DOHH2 (cell line): ENCODE data around the gene CEP85L.

Experiments used
- EZH2phosphoT487 ChIP-seq: fragments of 200-600 bp; sonication (generic); IDR thresholded peaks from 2 replicates; pipeline ENCODE4 v1.6.1; 2017; ENCODE audit warnings: borderline replicate concordance, mild to moderate bottlenecking, antibody characterized with exemption, low read length, moderate library complexity, mixed read lengths
- TF ChIP-seq, protein P1 (sequence below): fragments of 200-600 bp; sonication (generic); IDR thresholded peaks from one replicate; pipeline ENCODE4 v1.5.1; 2014; ENCODE audit warnings: antibody characterized with exemption, mild to moderate bottlenecking, low read depth, low read length; ENCODE audit not compliant: poor library complexity, severe bottlenecking

DNA sequence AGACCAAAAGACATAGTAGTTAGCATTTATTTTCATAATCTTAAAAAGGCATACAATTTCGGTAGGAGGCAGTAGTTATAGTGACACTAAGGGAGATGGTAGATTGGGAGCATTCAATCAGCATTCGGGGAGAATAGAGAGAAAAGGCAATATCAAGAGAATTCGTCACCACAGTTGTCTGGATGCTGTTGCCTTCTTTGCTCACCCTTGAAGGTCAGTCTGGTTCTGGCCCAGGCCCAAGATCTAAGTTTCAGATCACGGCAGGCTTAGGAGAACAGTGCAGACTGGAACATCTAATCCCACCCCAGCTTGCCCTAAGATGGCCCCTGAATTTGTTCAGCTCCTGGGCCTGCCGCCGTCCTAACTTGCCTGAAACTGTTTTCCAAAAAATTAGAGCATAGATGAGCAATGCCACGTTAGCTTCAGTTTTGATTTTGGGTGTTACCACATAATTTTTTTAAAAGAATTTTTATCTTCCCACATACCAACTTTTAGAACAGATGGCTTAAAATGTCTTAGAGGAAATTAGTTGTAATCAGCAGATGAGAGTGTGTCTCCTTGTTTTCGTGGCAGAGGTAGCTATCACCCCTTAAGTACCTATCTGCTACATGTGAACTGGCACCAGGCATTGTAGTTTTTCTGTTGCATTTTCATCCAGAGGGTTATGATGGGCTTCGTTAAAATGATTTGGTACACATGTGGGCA is 8.3 kb upstream of the CEP85L start:
- TF ChIP-seq, protein P1, sequence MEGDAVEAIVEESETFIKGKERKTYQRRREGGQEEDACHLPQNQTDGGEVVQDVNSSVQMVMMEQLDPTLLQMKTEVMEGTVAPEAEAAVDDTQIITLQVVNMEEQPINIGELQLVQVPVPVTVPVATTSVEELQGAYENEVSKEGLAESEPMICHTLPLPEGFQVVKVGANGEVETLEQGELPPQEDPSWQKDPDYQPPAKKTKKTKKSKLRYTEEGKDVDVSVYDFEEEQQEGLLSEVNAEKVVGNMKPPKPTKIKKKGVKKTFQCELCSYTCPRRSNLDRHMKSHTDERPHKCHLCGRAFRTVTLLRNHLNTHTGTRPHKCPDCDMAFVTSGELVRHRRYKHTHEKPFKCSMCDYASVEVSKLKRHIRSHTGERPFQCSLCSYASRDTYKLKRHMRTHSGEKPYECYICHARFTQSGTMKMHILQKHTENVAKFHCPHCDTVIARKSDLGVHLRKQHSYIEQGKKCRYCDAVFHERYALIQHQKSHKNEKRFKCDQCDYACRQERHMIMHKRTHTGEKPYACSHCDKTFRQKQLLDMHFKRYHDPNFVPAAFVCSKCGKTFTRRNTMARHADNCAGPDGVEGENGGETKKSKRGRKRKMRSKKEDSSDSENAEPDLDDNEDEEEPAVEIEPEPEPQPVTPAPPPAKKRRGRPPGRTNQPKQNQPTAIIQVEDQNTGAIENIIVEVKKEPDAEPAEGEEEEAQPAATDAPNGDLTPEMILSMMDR, result no peak
- no peak for TF ChIP-seq EZH2phosphoT487
